Measurements from ENCODE around the gene PHACTR2.

DNA sequence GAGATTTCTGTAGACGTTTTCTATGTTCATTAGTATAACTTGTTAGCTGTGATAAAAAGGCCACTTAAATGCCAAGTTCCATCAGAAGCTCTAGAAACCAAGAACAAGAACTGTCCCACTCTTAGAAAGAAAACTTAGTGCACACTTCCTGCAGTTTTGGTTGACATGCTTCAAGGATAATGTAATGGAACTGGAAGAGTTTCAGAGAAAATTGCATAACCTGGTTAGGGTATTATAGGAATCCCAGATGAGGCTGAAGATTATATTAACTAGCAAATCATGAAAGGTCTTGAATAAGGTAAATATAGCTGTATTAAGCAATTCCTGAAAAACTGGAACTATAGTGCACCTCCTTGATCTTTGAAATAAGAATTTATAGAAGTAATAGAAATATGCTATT lies 1.8 kb upstream of the PHACTR2 start:
- TF ChIP-seq, protein P1, sequence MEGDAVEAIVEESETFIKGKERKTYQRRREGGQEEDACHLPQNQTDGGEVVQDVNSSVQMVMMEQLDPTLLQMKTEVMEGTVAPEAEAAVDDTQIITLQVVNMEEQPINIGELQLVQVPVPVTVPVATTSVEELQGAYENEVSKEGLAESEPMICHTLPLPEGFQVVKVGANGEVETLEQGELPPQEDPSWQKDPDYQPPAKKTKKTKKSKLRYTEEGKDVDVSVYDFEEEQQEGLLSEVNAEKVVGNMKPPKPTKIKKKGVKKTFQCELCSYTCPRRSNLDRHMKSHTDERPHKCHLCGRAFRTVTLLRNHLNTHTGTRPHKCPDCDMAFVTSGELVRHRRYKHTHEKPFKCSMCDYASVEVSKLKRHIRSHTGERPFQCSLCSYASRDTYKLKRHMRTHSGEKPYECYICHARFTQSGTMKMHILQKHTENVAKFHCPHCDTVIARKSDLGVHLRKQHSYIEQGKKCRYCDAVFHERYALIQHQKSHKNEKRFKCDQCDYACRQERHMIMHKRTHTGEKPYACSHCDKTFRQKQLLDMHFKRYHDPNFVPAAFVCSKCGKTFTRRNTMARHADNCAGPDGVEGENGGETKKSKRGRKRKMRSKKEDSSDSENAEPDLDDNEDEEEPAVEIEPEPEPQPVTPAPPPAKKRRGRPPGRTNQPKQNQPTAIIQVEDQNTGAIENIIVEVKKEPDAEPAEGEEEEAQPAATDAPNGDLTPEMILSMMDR (IDR thresholded peaks at IDR 0.05; ENCODE audit: insufficient read depth, low read depth, low read length): no peak
- no peak for TF ChIP-seq EZH2 (IDR thresholded peaks at IDR 0.05; ENCODE audit: insufficient read depth, low read length)

Measured in astrocyte (in vitro differentiated cells and primary cell).